ENCODE measurements around the gene USP5.

DNA sequence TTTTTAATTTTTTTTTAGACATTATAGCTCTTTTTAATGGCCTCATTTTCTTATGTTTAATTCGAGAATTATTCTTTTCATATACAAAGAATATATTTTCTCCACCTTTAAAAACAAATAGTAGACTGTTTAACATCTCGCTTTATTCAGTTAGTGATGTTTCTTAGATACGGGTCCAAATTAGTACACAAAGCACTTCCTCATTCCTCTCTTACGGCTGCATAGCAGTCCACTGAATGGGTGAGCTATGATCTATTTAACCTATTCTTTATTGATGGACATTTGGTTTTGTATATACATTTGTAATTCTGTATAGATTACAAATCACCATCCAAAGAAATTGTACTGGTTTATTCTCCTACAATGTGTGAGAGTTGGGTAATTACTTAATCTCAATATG, 38.6 kb upstream of the USP5 start:
- TF ChIP-seq, protein P1, sequence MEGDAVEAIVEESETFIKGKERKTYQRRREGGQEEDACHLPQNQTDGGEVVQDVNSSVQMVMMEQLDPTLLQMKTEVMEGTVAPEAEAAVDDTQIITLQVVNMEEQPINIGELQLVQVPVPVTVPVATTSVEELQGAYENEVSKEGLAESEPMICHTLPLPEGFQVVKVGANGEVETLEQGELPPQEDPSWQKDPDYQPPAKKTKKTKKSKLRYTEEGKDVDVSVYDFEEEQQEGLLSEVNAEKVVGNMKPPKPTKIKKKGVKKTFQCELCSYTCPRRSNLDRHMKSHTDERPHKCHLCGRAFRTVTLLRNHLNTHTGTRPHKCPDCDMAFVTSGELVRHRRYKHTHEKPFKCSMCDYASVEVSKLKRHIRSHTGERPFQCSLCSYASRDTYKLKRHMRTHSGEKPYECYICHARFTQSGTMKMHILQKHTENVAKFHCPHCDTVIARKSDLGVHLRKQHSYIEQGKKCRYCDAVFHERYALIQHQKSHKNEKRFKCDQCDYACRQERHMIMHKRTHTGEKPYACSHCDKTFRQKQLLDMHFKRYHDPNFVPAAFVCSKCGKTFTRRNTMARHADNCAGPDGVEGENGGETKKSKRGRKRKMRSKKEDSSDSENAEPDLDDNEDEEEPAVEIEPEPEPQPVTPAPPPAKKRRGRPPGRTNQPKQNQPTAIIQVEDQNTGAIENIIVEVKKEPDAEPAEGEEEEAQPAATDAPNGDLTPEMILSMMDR (IDR thresholded peaks at IDR 0.05; ENCODE audit: low read depth, low read length, poor library complexity, severe bottlenecking), result no peak
- no peak for TF ChIP-seq EZH2phosphoT487 (IDR thresholded peaks at IDR 0.05; ENCODE audit: borderline replicate concordance, low read length)
